K562 (cell line): Measurements from ENCODE around the gene RAPSN. TPM values are rescaled to one million over a fixed set of nuclear protein-coding genes. Genes with fewer than 3 reads are reported as not detected.

Experiments used
- ATAC-seq: fragments of 200-7000 bp; cut with Tn5 transposase; 3 replicates; pipeline ENCODE4 v1.9.1; 2020; ENCODE audit warnings: moderate library complexity
- BruUV-seq: library from RNA; stranded (reverse); fragments of 400-500 nt; replicated peaks from 2 replicates; lab custom pipeline; 2021; lab: Mats Ljungman, UMichigan
- CTCF ChIA-PET: fragments of 300-600 bp; formaldehyde crosslinking; extraction: SDS; loops from one replicate; lab custom pipeline; 2021; ENCODE audit warnings: low intra/inter-chr PET ratio; lab: Yijun Ruan, JAX
- POLR2A ChIA-PET: fragments of 300-600, 350-650 bp; sonication (Branson Sonifier 250); formaldehyde crosslinking; extraction: SDS; loops from one replicate; lab custom pipeline; 2021; ENCODE audit warnings: antibody characterized with exemption, inconsistent platforms; lab: Yijun Ruan, JAX
- DNase-seq, 4 experiments: peaks; one replicate each; pipeline versions ENCODE4 v3.0.0 to v3.0.0-alpha.2; 2011 to 2018; ENCODE audit warnings: low spot score in 3 of 4, mixed read lengths in 3 of 4; ENCODE audit errors: extremely low read depth in 1 of 4
- FAIRE-seq: peaks from 2 replicates; lab custom pipeline; 2011; peaks lifted over from hg19 to GRCh38; lab: Jason Lieb, UNC
- H2AFZ ChIP-seq: 2 replicates; pipeline ENCODE4 v1.6.0; 2011; ENCODE audit warnings: low read depth, low read length, control low read depth, inconsistent platforms
- H3K27ac ChIP-seq: fragments of 200-600 bp; 3 replicates; pipeline ENCODE4 v1.8.0; 2011; ENCODE audit warnings: low read depth, mild to moderate bottlenecking, control low read depth, inconsistent platforms, low read length, moderate library complexity, mixed read lengths; ENCODE audit errors: extremely low read depth
- H3K27me3 ChIP-seq, 2 experiments: fragments of 300-600 bp in 1 of 2; 2 replicates in 1 of 2; 3 replicates in 1 of 2; pipeline versions ENCODE4 v1.6.0 to v1.8.0; 2011; ENCODE audit warnings: inconsistent platforms in 2 of 2, low read length in 2 of 2, mild to moderate bottlenecking in 1 of 2, mixed read lengths in 1 of 2, moderate library complexity in 1 of 2; ENCODE audit not compliant: control insufficient read depth in 2 of 2, insufficient read depth in 2 of 2
- H3K36me3 ChIP-seq: fragments of 300-600 bp; 3 replicates; pipeline ENCODE4 v1.8.0; 2011; ENCODE audit warnings: mild to moderate bottlenecking, low read length, inconsistent platforms; ENCODE audit not compliant: control insufficient read depth, insufficient read depth
- H3K4me1 ChIP-seq, 2 experiments: fragments of 200-600 bp in 1 of 2; replicated peaks in 1 of 2; 2 replicates in 1 of 2; 3 replicates in 1 of 2; pipeline versions ENCODE4 v1.5.1 to v1.8.0; 2011; ENCODE audit warnings: inconsistent platforms in 2 of 2, low read length in 2 of 2, mild to moderate bottlenecking in 1 of 2, mixed read lengths in 1 of 2, moderate library complexity in 1 of 2; ENCODE audit not compliant: control insufficient read depth in 2 of 2, insufficient read depth in 2 of 2
- H3K4me2 ChIP-seq: 2 replicates; pipeline ENCODE4 v1.6.1; 2011; ENCODE audit warnings: low read length, control low read depth, inconsistent platforms, mixed read lengths; ENCODE audit not compliant: insufficient read depth
- H3K4me3 ChIP-seq: fragments of 200-600 bp; sonication (generic), shearing (Covaris generic); 2 replicates; pipeline ENCODE4 v1.5.1; 2016; ENCODE audit warnings: control low read depth, inconsistent platforms
- H3K79me2 ChIP-seq: fragments of 200-600 bp; 3 replicates; pipeline ENCODE4 v1.8.0; 2011; ENCODE audit warnings: low read length, inconsistent platforms; ENCODE audit not compliant: control insufficient read depth, insufficient read depth
- H3K9ac ChIP-seq, 2 experiments: 2 replicates each; pipeline versions ENCODE4 v1.6.0 to v1.6.1; 2011; ENCODE audit warnings: low read depth in 2 of 2, low read length in 2 of 2, control low read depth in 1 of 2, inconsistent platforms in 1 of 2, mild to moderate bottlenecking in 1 of 2, mixed read lengths in 1 of 2; ENCODE audit not compliant: insufficient read depth in 1 of 2
- H3K9me1 ChIP-seq: one replicate; pipeline ENCODE4 v1.6.0; 2011; ENCODE audit warnings: inconsistent platforms, mild to moderate bottlenecking, low read length, moderate library complexity; ENCODE audit not compliant: control insufficient read depth, insufficient read depth
- H3K9me3 ChIP-seq: replicated peaks from 2 replicates; pipeline ENCODE4 v1.5.1; 2011; ENCODE audit warnings: low read depth, low read length, inconsistent platforms; ENCODE audit not compliant: control insufficient read depth, insufficient read depth
- H4K20me1 ChIP-seq: replicated peaks from 2 replicates; pipeline ENCODE4 v1.6.1; 2011; ENCODE audit warnings: low read length, inconsistent platforms, mixed read lengths; ENCODE audit not compliant: control insufficient read depth, insufficient read depth
- ATF6 ChIP-seq: sonication (generic); formaldehyde crosslinking; IDR thresholded peaks from 2 replicates; pipeline ENCODE4 v1.4.0; 2020; ENCODE audit warnings: mild to moderate bottlenecking, missing genetic modification reagents
- CEBPB ChIP-seq: fragments of 450-650 bp; IDR thresholded peaks from 2 replicates; pipeline ENCODE4 v1.6.1; 2016; ENCODE audit warnings: missing genetic modification characterization, missing compliant biosample characterization
- CEBPG ChIP-seq, 3 experiments: fragments of 200-800 bp in 1 of 3; sonication (Bioruptor generic) in 1 of 3; sonication (generic) in 1 of 3; formaldehyde crosslinking in 1 of 3; IDR thresholded peaks in 2 of 3; conservative IDR thresholded peaks in 1 of 3; 2 replicates each; pipeline versions ENCODE4 v1.6.1 to v1.8.0; 2016 to 2022; ENCODE audit warnings: missing compliant biosample characterization in 2 of 3, missing genetic modification characterization in 2 of 3, mild to moderate bottlenecking in 1 of 3, missing genetic modification reagents in 1 of 3
- HEY1 ChIP-seq: fragments of 250-450 bp; sonication (Bioruptor Pico); IDR thresholded peaks from 2 replicates; pipeline ENCODE4 v1.5.0; 2020; ENCODE audit warnings: mild to moderate bottlenecking, moderate library complexity, borderline replicate concordance
- MBD2 ChIP-seq: sonication (generic); IDR thresholded peaks from 2 replicates; pipeline ENCODE4 v1.6.1; 2016; ENCODE audit warnings: low read depth, borderline replicate concordance
- NFE2L1 ChIP-seq: fragments of 450-650 bp; IDR thresholded peaks from 2 replicates; pipeline ENCODE4 v1.6.1; 2016; ENCODE audit warnings: missing genetic modification characterization, low read depth, mild to moderate bottlenecking, missing compliant biosample characterization, moderate library complexity, borderline replicate concordance
- POU5F1 ChIP-seq: fragments of 150-350 bp; IDR thresholded peaks from 2 replicates; pipeline ENCODE4 v1.6.1; 2014; ENCODE audit warnings: borderline replicate concordance, low read length, low read depth, mild to moderate bottlenecking; ENCODE audit not compliant: partially characterized antibody
- WGBS: fragments of 100-300 bp; shearing (Covaris generic); methylation state at CpG from one replicate; pipeline ENCODE4 v1.1.6; 2016; ENCODE audit warnings: low coverage, mixed read lengths; ENCODE audit not compliant: insufficient coverage; ENCODE audit errors: missing lambda C conversion rate; 5-methylcytosine and 5-hydroxymethylcytosine counted together
- in situ Hi-C: fragments of 300-500 bp; cut with MboI; formaldehyde crosslinking; loops from 4 replicates; pipeline ENCODE4 v1.15.0; 2018; ENCODE audit warnings: inconsistent platforms, mixed read lengths
- intact Hi-C: fragments of 100-400 bp; cut with micrococcal nuclease; formaldehyde crosslinking; loops from 2 replicates; pipeline ENCODE4 v1.14.2; 2022
- polyA plus RNA-seq, 8 experiments: library from polyadenylated mRNA; depleted of rRNA in 4 of 8; stranded (reverse) in 5 of 8; unstranded in 3 of 8; fragments of >200 nt; fragmentation: Nextera tagmentation in 2 of 8; fragmentation: Illumina TruSeq in 1 of 8; extraction: Ambion mirVana in 2 of 8; extraction: Trizol in 1 of 8; gene quantifications; 2 replicates each; pipeline versions ENCODE4 v1.2.1 to v1.2.3, GENCODE V29; 2011 to 2014; ENCODE audit warnings: inconsistent platforms in 1 of 8, missing spikeins in 1 of 8
- total RNA-seq, 7 experiments: library from RNA; depleted of rRNA in 6 of 7; stranded (reverse); fragments of >200 nt in 6 of 7; fragmentation: Illumina TruSeq in 2 of 7; extraction: Trizol in 2 of 7; gene quantifications; 2 replicates each; pipeline versions ENCODE4 v1.2.1 to v1.2.3, GENCODE V29; 2011 to 2021; ENCODE audit warnings: low replicate concordance in 1 of 7

Gene RAPSN
- total and polyA plus RNA-seq, 9 of the 15 experiments (the other 6 are each of a cell fraction or from before 2014, with no cell fraction given): 0.06 to 0.11 TPM; not detected in 7

DNA sequence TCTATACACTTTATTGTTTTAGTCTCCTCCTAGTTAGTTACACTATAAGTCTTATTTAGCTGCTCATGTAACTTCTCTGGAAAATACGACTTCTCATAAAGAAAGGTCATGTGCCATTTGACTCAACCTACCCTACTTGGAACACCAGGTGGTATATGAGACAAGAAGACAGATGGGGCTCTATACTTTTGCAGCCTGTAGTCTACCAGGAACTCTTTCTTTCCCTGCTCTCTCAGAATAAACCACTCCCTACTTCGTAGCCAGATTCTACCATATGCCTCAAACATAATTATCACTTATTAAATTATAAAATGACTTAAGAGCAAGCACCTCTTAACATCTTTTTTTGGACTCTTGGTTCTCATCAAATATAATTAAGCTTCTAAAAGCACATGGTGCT, 38.5 kb upstream of the RAPSN start (continued):
- TF ChIP-seq MBD2 (no peak), POU5F1 (no peak)

DNA sequence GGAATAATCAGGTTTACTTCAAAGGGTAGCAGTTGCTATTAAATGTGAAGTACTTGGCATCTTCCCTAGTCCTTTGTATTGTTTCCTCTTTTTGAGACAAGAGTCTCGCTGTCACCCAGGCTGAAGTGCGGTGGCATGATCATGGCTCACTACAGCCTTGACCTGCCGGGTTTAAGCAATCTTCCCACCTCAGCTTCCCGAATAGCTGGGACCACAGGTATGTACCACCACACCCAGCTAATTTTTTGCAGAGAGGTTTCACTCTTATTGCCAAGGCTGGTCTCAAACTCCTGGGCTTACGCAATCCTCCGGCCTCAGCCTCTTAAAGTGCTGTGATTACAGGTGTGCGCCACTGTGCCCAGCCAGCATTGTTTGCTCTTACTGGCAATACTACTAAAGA, 36.2 kb upstream of the RAPSN start:
- in situ Hi-C loops (no loop called here), intact Hi-C loops (loop anchor here (10.0 kb wide), 1 partner anchor 130 kb away; no protein-coding TSS in a partner anchor)
- Histone ChIP-seq H3K36me3 (peaks cover 85% of the 10 kb centered on the region), H3K9ac (no peak overlapping the region), H3K4me3 (no peak overlapping the region), H3K9me3 (no peaks in the 10 kb centered on the region), H2AFZ (no peak overlapping the region), H3K27me3 (no peaks in the 10 kb centered on the region), H3K9me1 (no peaks in the 10 kb centered on the region), H3K4me2 (no peak overlapping the region), H3K4me1 (peaks cover 0 to 13% of the 10 kb centered on the region in 2 experiments; a peak in 2 of 5 replicates), H3K27ac (no peak overlapping the region), H4K20me1 (no peaks in the 10 kb centered on the region), H3K79me2 (peaks cover 24% of the 10 kb centered on the region)
- ChIA-PET CTCF (no interaction called here), POLR2A (interaction anchor here (0.6 to 0.8 kb wide), 2 partner anchors 26 to 31 kb away, joined by 4 read pairs; no protein-coding TSS in a partner anchor)
- WGBS: 95% methylated on average over 7 of the region's 7 CpGs
- ATAC-seq (no peak), FAIRE-seq (no peak), DNase-seq (no peak)
- BruUV-seq: no TSS peak
- no peak for TF ChIP-seq HEY1 (CRISPR knock-in tag)
- no peak for TF ChIP-seq ATF6 (CRISPR knock-in tag)
- TF ChIP-seq CEBPG (CRISPR knock-in tag; IDR thresholded peaks at IDR 0.05): no peak
- peak in 1 of 2 experiments; percentile 62; a peak in 1 of 4 replicates for TF ChIP-seq CEBPG (tag; conservative IDR thresholded peaks at IDR 0.05 in 1 of 2, IDR thresholded peaks at IDR 0.05 in 1 of 2)
- peak; percentile 73 for TF ChIP-seq CEBPB (tag)
- no peak for TF ChIP-seq NFE2L1 (tag)
